22Rv1 (cell line): ENCODE results near the gene PPP3CA.

Experiments used
- H3K27ac ChIP-seq: fragments of 450-650 bp; 2 replicates; pipeline ENCODE4 v1.5.1; 2017
- ZFX ChIP-seq: fragments of 450-650 bp; IDR thresholded peaks from 2 replicates; pipeline ENCODE4 v1.6.1; 2017; ENCODE audit warnings: antibody characterized with exemption, borderline replicate concordance
- TF ChIP-seq, protein P1 (sequence below): fragments of 450-650 bp; IDR thresholded peaks from 2 replicates; pipeline ENCODE4 v1.5.1; 2017; ENCODE audit warnings: mild to moderate bottlenecking

The PPP3CA gene

DNA sequence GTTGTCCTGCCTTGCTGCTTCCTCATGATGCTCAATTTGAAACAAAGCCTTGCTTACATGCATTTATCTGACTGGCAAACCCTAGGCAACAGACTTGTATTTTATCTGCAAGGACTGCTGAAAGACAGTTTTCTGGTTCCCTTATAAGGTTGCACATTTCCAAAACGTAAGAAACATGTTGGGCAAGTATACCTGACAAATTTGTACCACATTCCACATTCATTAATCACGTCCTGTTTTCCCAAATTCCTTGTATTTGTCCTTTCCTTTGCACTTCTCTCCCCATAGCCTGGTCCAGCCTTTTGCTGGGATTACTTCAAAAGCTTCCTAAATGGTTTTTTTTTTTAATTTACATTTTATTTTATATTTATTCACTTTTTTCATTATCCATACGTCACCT is 310.1 kb downstream of the PPP3CA start:
- H3K27ac ChIP-seq: peak overlapping the region; percentile 59

DNA sequence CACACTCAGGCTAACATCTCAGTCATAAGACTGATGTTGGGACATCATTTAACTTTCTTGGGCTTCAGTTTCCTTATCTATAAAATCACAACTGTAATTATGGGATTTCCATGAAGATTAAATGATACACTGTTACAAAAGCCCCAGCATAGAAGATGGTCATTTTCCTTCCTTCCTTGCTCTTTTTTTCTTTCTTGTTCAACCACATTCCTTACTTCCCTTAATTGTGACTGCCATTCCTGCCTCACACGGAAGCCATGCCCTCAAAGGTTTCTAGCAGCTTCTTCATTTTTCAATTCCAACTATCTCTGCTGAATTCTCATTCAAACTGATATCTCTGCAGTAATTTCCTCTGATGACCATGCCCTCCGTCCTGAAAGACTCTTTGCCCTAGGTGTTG is 311.8 kb downstream of the PPP3CA start:
- TF ChIP-seq, protein P1, sequence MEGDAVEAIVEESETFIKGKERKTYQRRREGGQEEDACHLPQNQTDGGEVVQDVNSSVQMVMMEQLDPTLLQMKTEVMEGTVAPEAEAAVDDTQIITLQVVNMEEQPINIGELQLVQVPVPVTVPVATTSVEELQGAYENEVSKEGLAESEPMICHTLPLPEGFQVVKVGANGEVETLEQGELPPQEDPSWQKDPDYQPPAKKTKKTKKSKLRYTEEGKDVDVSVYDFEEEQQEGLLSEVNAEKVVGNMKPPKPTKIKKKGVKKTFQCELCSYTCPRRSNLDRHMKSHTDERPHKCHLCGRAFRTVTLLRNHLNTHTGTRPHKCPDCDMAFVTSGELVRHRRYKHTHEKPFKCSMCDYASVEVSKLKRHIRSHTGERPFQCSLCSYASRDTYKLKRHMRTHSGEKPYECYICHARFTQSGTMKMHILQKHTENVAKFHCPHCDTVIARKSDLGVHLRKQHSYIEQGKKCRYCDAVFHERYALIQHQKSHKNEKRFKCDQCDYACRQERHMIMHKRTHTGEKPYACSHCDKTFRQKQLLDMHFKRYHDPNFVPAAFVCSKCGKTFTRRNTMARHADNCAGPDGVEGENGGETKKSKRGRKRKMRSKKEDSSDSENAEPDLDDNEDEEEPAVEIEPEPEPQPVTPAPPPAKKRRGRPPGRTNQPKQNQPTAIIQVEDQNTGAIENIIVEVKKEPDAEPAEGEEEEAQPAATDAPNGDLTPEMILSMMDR: no peak
- TF ChIP-seq ZFX: no peak
- H3K27ac ChIP-seq: peak overlapping the region; percentile 59

More for the DNA sequence above, 310.1 kb downstream of the PPP3CA start:
- TF ChIP-seq ZFX: no peak
- TF ChIP-seq, protein P1: no peak

DNA sequence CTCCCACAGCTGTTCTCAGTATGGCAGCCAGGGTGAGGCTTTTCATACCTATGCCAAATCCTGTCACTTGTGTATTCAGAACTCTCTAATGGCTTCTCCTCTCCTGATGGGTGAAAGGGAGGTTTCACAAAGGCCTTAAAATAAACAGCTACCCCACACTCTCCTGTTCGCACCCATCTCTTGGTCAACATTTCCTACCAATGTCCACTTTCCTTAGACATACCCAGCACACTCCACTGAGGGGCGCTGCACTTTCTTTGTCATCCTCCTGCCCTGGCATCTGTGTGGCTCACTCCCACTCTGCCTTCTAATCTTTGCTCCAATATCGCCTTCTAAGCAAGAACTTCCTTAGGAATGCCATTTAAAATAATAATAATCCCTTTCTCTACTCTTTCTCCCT is 313.3 kb downstream of the PPP3CA start:
- peak overlapping the region; percentile 59 for H3K27ac ChIP-seq
- TF ChIP-seq, protein P1: peak; percentile 40
- no peak for TF ChIP-seq ZFX

DNA sequence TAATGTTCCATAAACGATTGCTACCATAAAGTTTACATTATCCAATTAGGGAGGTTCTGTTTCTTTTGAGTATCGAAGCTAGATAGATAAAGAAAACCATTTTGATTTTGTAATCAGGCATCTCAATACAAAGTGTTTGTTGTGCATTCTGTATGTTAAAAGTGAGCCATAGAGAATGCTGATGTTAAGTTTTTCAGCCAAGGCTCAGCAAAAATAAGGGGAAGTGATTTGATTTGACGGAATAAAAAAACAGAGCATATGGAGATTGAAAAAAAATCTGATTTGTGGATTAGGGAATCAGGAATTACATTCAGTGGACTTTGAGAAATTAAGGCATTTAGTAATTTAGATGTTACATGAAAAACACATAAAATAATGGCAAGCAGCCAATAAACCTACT is 314.8 kb downstream of the PPP3CA start:
- TF ChIP-seq ZFX: no peak
- TF ChIP-seq, protein P1: no peak
- H3K27ac ChIP-seq: peak overlapping the region; percentile 59

DNA sequence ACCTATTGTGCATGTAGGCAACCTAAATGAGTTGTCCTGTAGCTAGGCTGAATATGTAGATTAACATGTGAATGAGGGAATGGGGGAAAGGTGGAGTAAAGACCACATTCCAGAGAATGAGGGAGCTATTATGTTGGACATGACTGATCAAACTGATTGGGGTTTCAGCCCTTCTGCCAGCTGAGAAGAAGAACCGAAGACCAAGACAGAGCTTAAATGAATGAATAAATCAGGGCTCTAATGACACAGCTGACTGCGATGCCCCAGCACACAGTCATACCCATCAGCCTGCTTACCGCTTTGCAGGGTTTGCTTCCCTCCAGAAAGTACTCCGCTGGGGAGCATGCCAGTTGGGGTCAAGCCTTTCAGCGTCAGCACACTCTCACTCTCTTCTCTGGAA is 315.4 kb downstream of the PPP3CA start:
- TF ChIP-seq, protein P1: no peak
- TF ChIP-seq ZFX: no peak
- peak overlapping the region; percentile 59 for H3K27ac ChIP-seq

DNA sequence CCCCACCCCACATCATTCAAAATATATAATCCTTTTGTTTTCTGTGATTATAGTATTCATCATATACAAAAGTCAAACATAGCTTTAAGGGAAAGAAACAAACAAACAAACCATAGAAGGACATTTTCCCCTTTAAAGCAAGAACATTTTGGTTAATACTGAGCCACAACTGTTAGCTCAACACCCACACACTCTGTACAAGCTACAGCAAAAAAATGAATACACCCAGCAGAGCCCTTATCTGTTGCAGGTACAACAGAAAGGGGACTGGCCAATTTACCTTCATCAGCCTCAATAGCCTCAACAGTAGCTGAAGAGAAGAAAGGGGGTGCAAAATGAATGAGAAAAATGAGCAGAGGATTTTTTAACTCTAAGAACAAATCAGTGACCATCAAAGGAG is 318.4 kb downstream of the PPP3CA start:
- no peak for TF ChIP-seq ZFX
- TF ChIP-seq, protein P1: no peak
- H3K27ac ChIP-seq: peak overlapping the region; percentile 49

DNA sequence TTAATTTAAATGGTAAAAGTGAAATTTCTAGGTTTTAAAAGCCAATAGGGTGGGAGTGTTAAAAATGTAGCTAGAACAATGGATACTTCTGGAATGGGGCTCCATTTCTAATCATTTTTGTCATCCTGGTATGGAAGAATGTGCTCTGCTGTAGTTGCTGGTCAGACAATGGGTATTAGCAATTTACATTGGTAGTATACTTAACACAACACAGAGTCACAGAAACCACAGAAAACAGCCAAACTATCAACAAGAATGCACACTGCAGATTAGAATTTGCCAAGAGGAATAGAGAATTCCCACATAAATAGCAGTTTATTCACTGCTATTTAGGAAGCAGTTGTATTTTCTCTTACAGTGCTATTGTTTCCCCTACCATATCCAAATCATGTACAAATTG is 319.6 kb downstream of the PPP3CA start:
- no peak for TF ChIP-seq ZFX
- TF ChIP-seq, protein P1: no peak
- H3K27ac ChIP-seq: peak overlapping the region; percentile 49
